Heart left ventricle (tissue), 16 donors: ENCODE measurements around the gene TTC24. TPM values are rescaled to one million over a fixed set of nuclear protein-coding genes. Genes with fewer than 3 reads are reported as not detected.
"Not testable (repeated sequence)": the region's sequence is repeated elsewhere in the genome, so short reads cannot be mapped to it uniquely, and the experiment has no call there.

Source experiments
- ATAC-seq, 4 donors: fragments of 200-7000 bp; cut with Tn5 transposase; one replicate each; pipeline ENCODE4 v1.9.1; 2020 to 2022; ENCODE audit warnings: moderate library complexity in 4 of 4, mild to moderate bottlenecking in 3 of 4, moderate number of reproducible peaks in 1 of 4
- DNase-seq, 5 donors: peaks; one replicate each; pipeline ENCODE4 v3.0.0-alpha.2; 2020
- H3K27ac ChIP-seq, 12 donors: fragments of 200-600 bp; sonication (generic) in 4 of 12; one replicate each; pipeline versions ENCODE4 v1.5.0 to v1.8.0; 2016 to 2022; ENCODE audit warnings: mild to moderate bottlenecking in 2 of 12
- H3K27me3 ChIP-seq, 9 donors: fragments of 200-600 bp; sonication (generic) in 2 of 9; one replicate each; pipeline versions ENCODE4 v1.5.1 to v1.8.0; 2016 to 2022; ENCODE audit warnings: mild to moderate bottlenecking in 3 of 9
- H3K36me3 ChIP-seq, 9 donors: fragments of 200-600 bp; sonication (generic) in 2 of 9; one replicate each; pipeline versions ENCODE4 v1.5.0 to v1.8.0; 2018 to 2022; ENCODE audit warnings: mild to moderate bottlenecking in 2 of 9
- H3K4me1 ChIP-seq, 12 donors: fragments of 200-600 bp; sonication (generic) in 4 of 12; one replicate each; pipeline versions ENCODE4 v1.5.0 to v1.8.0; 2016 to 2022; ENCODE audit warnings: mild to moderate bottlenecking in 3 of 12
- H3K4me3 ChIP-seq, 12 donors: fragments of 200-600 bp; sonication (generic) in 4 of 12; one replicate each; pipeline versions ENCODE4 v1.5.0 to v1.8.0; 2017 to 2022; ENCODE audit warnings: mild to moderate bottlenecking in 9 of 12, moderate library complexity in 4 of 12
- H3K9me3 ChIP-seq, 12 donors: fragments of 200-600 bp; sonication (generic) in 4 of 12; one replicate each; pipeline versions ENCODE4 v1.5.0 to v1.8.0; 2016 to 2022; ENCODE audit warnings: mild to moderate bottlenecking in 1 of 12
- POLR2A ChIP-seq, 2 donors: fragments of 450-650 bp; IDR thresholded peaks; one replicate each; pipeline ENCODE4 v1.6.1; 2017; ENCODE audit warnings: antibody characterized with exemption in 2 of 2, mild to moderate bottlenecking in 2 of 2, moderate library complexity in 2 of 2
- WGBS, 4 donors: extraction: QIAGEN DNeasy Blood & Tissue Kit in 2 of 4; methylation state at CpG; one replicate each; pipeline versions ENCODE4 v1.1.5 to v1.1.7; 2013 to 2018; 5-methylcytosine and 5-hydroxymethylcytosine counted together
- intact Hi-C, 10 donors: fragments of 100-400 bp; cut with DNase I; formaldehyde crosslinking; loops; one replicate each; pipeline versions ENCODE4 v1.11.1 to v1.14.2; 2022
- polyA plus RNA-seq, 2 donors: library from polyadenylated mRNA; stranded (reverse); fragments of 200-250 nt; gene quantifications; one replicate each; pipeline ENCODE4 v1.2.3, GENCODE V29; 2013
- total RNA-seq, 9 donors: library from RNA; depleted of rRNA in 2 of 9; stranded (reverse); fragments of >200 nt in 2 of 9; fragmentation: NEBNext Ultra II Directional in 3 of 9; extraction: Animal tissue kit (Norgen Biotek cat#: 25700) in 3 of 9; gene quantifications; one replicate each; pipeline versions ENCODE4 v1.1.0 to v1.2.4, GENCODE V29; 2016 to 2023
- TF ChIP-seq, protein P1 (sequence below), 12 donors: fragments of 200-600 bp; sonication (generic) in 4 of 12; IDR thresholded peaks; one replicate each; pipeline versions ENCODE4 v1.5.0 to v1.8.0; 2018 to 2022; ENCODE audit warnings: antibody characterized with exemption in 12 of 12, mild to moderate bottlenecking in 5 of 12
- donor health status: ischemic (EF 13 %, LVEDD 7.1; RV severe dilation, severe dysfunction).
- donor health status: healthy with polysubstance abuse.
- donor health status: DM: no; HTN: yes; CAD: no.
- donor health status: DM: no; HTN: no; CAD: no.
- donor health status: ischemic (EF 25% LVEDD 6.9; RV normal size, moderate dysfunction).
- donor health status: ischemic (EF 25% LVEDD 5.7; RV mildly dilated, moderate dysfunction).
- donor health status: healthy.
- donor health status: DM: yes; HTN: yes; CAD: no.
- donor health status: ischemic (EF 35%, LVEDD 5.7; RV mildly dilated, moderate dysfunction).
- donor health status: nonischemic (EF 11% LVEDD 7.7; RV severe dilation, severe dysfunction).
- donor health status: DM: yes; HTN: yes; CAD: no.
- donor health status: PGD.
- donor health status: ischemic (EF 29% LVEDD 5.4; RV normal size, mild dysfunction).
- donor health status: nonischemic (EF 23%, LVEDD 6.1; RV moderate dilation, normal function).

TTC24 gene
- total and polyA plus RNA-seq, 11 donors, result 0.19 TPM; not detected in 10

GRCh38 chr1:156584813-156585212 lies 5.3 kb downstream of the TTC24 start:
- WGBS, 4 donors, result 45 to 53% (median 45%) methylated on average over 10 to 11 of the region's 11 CpGs
- no peak for DNase-seq
- ATAC-seq, result no peak
- no peaks in the 10 kb centered on the region for H3K27me3 ChIP-seq
- H3K36me3 ChIP-seq, result no peaks in the 10 kb centered on the region
- TF ChIP-seq, protein P1, sequence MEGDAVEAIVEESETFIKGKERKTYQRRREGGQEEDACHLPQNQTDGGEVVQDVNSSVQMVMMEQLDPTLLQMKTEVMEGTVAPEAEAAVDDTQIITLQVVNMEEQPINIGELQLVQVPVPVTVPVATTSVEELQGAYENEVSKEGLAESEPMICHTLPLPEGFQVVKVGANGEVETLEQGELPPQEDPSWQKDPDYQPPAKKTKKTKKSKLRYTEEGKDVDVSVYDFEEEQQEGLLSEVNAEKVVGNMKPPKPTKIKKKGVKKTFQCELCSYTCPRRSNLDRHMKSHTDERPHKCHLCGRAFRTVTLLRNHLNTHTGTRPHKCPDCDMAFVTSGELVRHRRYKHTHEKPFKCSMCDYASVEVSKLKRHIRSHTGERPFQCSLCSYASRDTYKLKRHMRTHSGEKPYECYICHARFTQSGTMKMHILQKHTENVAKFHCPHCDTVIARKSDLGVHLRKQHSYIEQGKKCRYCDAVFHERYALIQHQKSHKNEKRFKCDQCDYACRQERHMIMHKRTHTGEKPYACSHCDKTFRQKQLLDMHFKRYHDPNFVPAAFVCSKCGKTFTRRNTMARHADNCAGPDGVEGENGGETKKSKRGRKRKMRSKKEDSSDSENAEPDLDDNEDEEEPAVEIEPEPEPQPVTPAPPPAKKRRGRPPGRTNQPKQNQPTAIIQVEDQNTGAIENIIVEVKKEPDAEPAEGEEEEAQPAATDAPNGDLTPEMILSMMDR (IDR thresholded peaks at IDR 0.05), result no peak
- TF ChIP-seq POLR2A (IDR thresholded peaks at IDR 0.05), result no peak
- intact Hi-C loops, result loop anchor here in 9 of 10 donors (1.0 to 5.0 kb wide), 7 partner anchors 22 to 78 kb away; no protein-coding TSS in a partner anchor
- no peaks in the 10 kb centered on the region for H3K9me3 ChIP-seq
- peaks cover 0 to 7% (median 0%) of the 10 kb centered on the region in 12 donors for H3K4me1 ChIP-seq
- H3K4me3 ChIP-seq, result no peak overlapping the region
- H3K27ac ChIP-seq, result no peak overlapping the region

GRCh38 chr1:156586323-156586722 lies 6.8 kb downstream of the TTC24 start:
- H3K9me3 ChIP-seq, result no peaks in the 10 kb centered on the region
- no peak for ATAC-seq
- H3K27ac ChIP-seq, result no peak overlapping the region
- H3K36me3 ChIP-seq, result no peaks in the 10 kb centered on the region
- H3K4me1 ChIP-seq, result peaks cover 0 to 11% (median 5%) of the 10 kb centered on the region in 12 donors
- DNase-seq, result no peak
- intact Hi-C loops, result no loop called here
- no peak for TF ChIP-seq POLR2A (IDR thresholded peaks at IDR 0.05)
- TF ChIP-seq, protein P1 (IDR thresholded peaks at IDR 0.05), result no peak
- no peaks in the 10 kb centered on the region for H3K27me3 ChIP-seq
- 69 to 95% (median 75%) methylated on average over 2 to 4 of the region's 4 CpGs for WGBS, 4 donors
- no peak overlapping the region for H3K4me3 ChIP-seq

DNA sequence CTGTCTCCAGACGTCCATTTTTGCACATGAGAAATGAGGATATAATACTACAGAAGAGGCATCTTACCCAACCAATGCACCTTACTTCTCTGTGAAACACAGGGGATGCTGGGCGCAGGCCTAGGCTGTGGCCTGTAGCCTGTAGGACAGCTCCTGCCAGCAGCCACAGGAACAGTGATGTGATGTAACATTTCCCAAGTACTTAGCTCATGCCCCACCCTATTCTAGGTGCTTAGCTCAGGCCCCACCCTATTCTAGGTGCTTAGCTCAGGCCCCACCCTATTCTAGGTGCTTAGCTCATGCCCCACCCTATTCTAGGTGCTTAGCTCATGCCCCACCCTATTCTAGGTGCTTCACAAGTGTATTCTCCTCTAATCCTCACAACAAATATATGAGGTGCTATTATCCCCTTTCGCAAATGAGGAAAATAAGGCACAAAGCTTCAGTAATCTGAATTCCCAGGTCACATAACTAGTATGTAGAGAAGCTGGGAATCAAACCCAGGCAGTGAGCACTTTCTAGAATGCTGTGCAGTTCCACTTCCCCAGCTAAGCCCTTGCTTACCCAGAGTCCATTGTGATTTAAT lies 7.5 kb downstream of the TTC24 start:
- Histone ChIP-seq H3K27ac (no peak overlapping the region), H3K9me3 (no peaks in the 10 kb centered on the region), H3K36me3 (no peaks in the 10 kb centered on the region), H3K27me3 (no peaks in the 10 kb centered on the region), H3K4me1 (peaks cover 0 to 15% (median 6%) of the 10 kb centered on the region in 12 donors), H3K4me3 (no peak overlapping the region)
- intact Hi-C loops, result no loop called here
- no peak for ATAC-seq
- no peak for DNase-seq
- TF ChIP-seq, protein P1 (IDR thresholded peaks at IDR 0.05), result no peak
- no peak for TF ChIP-seq POLR2A (IDR thresholded peaks at IDR 0.05)
- WGBS, 4 donors, result 84 to 96% (median 94%) methylated on average over 3 of the region's 3 CpGs

- intact Hi-C loops, H3K27me3 ChIP-seq: not testable (repeated sequence)
These were observed 8.4 kb downstream of the TTC24 start for GRCh38 chr1:156587927-156588326.

GRCh38 chr1:156589546-156589945 lies 10.0 kb downstream of the TTC24 start:
- Histone ChIP-seq H3K36me3 (peaks cover 0 to 18% (median 6%) of the 10 kb centered on the region in 9 donors), H3K27me3 (no peaks in the 10 kb centered on the region), H3K27ac (no peak overlapping the region), H3K9me3 (no peaks in the 10 kb centered on the region), H3K4me1 (peaks cover 0 to 17% (median 12%) of the 10 kb centered on the region in 12 donors), H3K4me3 (no peak overlapping the region)
- intact Hi-C loops, result no loop called here
- ATAC-seq (no peak), DNase-seq (no peak)
- WGBS, 4 donors, result 48 to 63% (median 58%) methylated on average over 5 of the region's 5 CpGs
- TF ChIP-seq, protein P1 (IDR thresholded peaks at IDR 0.05), result no peak
- no peak for TF ChIP-seq POLR2A (IDR thresholded peaks at IDR 0.05)

More at GRCh38 chr1:156587927-156588326, 8.4 kb downstream of the TTC24 start:
- H3K9me3 ChIP-seq, ATAC-seq, H3K27ac ChIP-seq, DNase-seq, H3K36me3 ChIP-seq, H3K4me3 ChIP-seq: not testable (repeated sequence)
- 87 to 95% (median 91%) methylated on average over 8 of the region's 8 CpGs for WGBS, 4 donors
- peaks cover 0 to 22% (median 13%) of the 10 kb centered on the region in 12 donors for H3K4me1 ChIP-seq
